Fibroblast of the aortic adventitia (primary cell): ENCODE data around the gene ALG14. TPM values are rescaled to one million over a fixed set of nuclear protein-coding genes. Genes with fewer than 3 reads are reported as not detected.

Experiments
- DNase-seq: peaks from one replicate; pipeline ENCODE4 v3.0.0-alpha.2; 2010; ENCODE audit warnings: low read depth
- H3K4me3 ChIP-seq: 2 replicates; pipeline ENCODE4 v1.5.1; 2011; ENCODE audit warnings: low read depth, mild to moderate bottlenecking, control low read depth, low read length, moderate library complexity
- total RNA-seq: library from RNA; depleted of rRNA; stranded (reverse); fragments of >200 nt; gene quantifications from 2 replicates; pipeline ENCODE4 v1.2.3, GENCODE V29; 2012; ENCODE audit warnings: low replicate concordance
- TF ChIP-seq, protein P1 (sequence below): IDR thresholded peaks from 2 replicates; pipeline ENCODE4 v1.5.1; 2011; ENCODE audit warnings: mild to moderate bottlenecking, low read length, control low read depth, inconsistent platforms; ENCODE audit not compliant: insufficient read depth

The ALG14 gene
- 1.2 and 2.4 TPM in 2 replicates for total RNA-seq

DNA sequence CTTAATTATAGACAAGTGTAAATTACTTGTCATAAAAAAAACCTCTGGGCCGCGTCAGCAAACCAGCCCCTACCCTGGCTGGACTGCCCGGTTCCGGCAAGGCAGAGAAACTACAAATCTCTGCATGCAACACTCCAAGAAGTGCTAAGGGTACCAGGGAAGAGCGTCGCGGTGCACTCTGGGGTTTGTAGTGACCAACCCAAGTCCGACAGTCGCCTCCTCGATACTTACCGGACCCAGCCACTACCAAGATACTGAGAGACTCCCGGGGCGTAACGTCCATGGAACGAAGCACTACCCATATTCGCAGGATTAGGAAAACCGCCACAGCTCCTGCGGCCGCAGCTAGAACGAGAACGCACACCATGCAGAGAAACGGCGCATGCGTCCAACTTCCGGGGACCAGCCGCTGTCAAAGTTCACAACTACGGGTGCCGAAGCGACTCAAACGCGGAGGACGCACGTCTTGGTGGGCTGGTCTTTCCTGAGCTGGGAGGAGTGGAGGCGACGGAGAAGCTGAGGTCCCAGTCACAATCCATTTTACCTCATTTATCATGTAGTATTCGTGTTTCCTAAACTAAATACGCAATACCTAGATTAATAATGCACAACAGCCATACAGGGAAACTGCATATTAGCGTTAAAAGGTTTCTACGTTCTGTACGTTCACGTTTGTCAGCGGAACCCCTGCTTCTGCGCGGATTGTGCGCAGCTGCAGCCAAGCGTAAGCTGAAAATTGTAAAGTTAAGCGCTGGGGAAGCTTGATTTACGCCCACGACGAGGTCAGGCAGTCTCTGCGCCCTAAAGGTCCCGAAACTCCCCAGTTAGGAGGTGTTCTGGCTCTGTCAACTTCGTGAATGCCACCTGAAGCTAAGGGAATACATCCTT lies at the start of gene ALG14:
Gene ALG14 (minus strand): TSS at position 420 of the 888 bp plus-strand sequence. CDS start 53 bp downstream, at position 367.
- TF ChIP-seq, protein P1, sequence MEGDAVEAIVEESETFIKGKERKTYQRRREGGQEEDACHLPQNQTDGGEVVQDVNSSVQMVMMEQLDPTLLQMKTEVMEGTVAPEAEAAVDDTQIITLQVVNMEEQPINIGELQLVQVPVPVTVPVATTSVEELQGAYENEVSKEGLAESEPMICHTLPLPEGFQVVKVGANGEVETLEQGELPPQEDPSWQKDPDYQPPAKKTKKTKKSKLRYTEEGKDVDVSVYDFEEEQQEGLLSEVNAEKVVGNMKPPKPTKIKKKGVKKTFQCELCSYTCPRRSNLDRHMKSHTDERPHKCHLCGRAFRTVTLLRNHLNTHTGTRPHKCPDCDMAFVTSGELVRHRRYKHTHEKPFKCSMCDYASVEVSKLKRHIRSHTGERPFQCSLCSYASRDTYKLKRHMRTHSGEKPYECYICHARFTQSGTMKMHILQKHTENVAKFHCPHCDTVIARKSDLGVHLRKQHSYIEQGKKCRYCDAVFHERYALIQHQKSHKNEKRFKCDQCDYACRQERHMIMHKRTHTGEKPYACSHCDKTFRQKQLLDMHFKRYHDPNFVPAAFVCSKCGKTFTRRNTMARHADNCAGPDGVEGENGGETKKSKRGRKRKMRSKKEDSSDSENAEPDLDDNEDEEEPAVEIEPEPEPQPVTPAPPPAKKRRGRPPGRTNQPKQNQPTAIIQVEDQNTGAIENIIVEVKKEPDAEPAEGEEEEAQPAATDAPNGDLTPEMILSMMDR: no peak
- peak; percentile 97 for DNase-seq
- H3K4me3 ChIP-seq: peak within 1 kb of the TSS; percentile 90

GRCh38 chr1:95122151-95122697 lies 49.5 kb upstream of the ALG14 start:
- TF ChIP-seq, protein P1: no peak
- H3K4me3 ChIP-seq: no peak overlapping the region
- no peak for DNase-seq

DNA sequence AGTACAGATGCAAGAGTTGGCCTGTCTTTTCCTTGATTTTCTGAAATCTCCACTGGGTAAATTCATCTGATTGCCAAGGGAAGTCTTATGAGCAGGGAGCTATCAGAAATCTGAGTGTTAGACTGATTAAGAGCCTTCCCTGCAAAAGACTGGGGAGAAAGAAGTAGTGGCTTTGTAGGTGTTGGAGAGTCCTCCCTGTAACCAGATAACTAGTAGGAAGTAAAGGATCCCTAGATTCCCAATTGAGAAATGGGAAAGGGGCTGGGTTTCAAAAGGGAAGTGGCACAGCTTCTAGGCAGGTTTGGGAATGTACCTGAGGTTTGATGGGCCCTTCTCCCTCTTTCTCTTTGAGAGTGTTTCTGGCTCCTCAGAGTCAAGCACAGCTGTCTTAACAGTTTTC lies 46.5 kb upstream of the ALG14 start:
- H3K4me3 ChIP-seq: no peak overlapping the region
- no peak for DNase-seq
- TF ChIP-seq, protein P1: no peak

DNA sequence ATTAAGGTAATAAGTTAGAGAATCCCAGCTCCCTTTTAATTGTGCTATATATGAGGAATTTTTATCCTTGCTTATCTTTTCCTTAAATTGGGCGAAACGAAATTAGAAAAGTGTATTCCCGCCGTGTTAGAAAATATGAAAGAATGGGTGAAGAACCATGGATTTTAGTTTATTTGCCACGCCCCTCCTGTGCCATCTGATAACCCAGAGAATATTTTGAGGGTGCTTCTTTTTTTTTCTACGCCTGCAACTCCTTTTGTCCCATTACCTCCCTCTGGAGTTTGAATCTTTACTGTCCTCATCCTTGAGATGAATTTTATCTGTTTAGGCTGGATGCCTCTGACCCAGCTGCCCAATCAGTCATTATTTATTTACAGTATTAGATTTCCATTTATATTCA lies 46.0 kb upstream of the ALG14 start:
- TF ChIP-seq, protein P1: no peak
- no peak for DNase-seq
- H3K4me3 ChIP-seq: no peak overlapping the region

DNA sequence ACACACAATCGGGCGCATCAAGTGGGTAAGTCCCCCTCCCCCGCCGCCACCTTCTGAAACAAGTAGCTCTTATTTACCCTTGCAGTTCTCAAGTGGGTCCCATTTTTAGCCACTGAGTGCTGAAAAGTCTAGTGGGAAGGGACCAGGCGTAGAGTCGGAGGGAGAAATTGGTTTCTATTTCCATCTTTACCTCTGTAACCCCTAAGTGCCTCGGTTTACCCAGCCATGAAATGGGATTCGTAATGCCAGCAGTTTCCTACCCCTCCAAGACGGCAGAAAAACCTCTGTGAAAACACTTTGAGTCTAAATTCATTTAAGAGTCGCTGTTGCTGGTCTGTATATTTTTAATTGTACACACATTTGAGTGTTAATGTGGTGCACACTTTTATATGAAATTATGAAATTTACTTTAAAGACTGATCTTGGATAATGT lies 45.3 kb upstream of the ALG14 start:
- peak; percentile 1 for DNase-seq
- H3K4me3 ChIP-seq: peak overlapping the region; percentile 64
- TF ChIP-seq, protein P1: no peak

- peak within 1 kb of the TSS; percentile 64 for H3K4me3 ChIP-seq
- TF ChIP-seq, protein P1: no peak
- DNase-seq: peak; percentile 7
These were observed 44.7 kb upstream of the ALG14 start, which contains the start of gene TLCD4 for GRCh38 chr1:95117207-95118066. Gene TLCD4 (plus strand): TSS chr1:95117355. CDS start chr1:95143902, 26,547 bp downstream.
